Caki2 (cell line): ENCODE measurements around the gene IDUA. TPM values are rescaled to one million over a fixed set of nuclear protein-coding genes. Genes with fewer than 3 reads are reported as not detected.

ENCODE experiments used
- DNase-seq: peaks from one replicate; pipeline ENCODE4 v3.0.0-alpha.2; 2015; ENCODE audit warnings: low read depth
- in situ Hi-C: cut with HindIII; loops from 2 replicates; pipeline ENCODE4 v1.10.0; 2016; ENCODE audit warnings: low sequenced_read_pairs, low pct_unique_long_range_greater_than_20kb, mixed read lengths
- total RNA-seq: library from RNA; depleted of rRNA; stranded (reverse); fragments of >200 nt; shearing (Covaris generic); gene quantifications from 2 replicates; pipeline ENCODE4 v1.2.3, GENCODE V29; 2014; ENCODE audit warnings: low replicate concordance

Gene IDUA
- total RNA-seq, 1 experiment from 2014 or later: 6.7 TPM

DNA sequence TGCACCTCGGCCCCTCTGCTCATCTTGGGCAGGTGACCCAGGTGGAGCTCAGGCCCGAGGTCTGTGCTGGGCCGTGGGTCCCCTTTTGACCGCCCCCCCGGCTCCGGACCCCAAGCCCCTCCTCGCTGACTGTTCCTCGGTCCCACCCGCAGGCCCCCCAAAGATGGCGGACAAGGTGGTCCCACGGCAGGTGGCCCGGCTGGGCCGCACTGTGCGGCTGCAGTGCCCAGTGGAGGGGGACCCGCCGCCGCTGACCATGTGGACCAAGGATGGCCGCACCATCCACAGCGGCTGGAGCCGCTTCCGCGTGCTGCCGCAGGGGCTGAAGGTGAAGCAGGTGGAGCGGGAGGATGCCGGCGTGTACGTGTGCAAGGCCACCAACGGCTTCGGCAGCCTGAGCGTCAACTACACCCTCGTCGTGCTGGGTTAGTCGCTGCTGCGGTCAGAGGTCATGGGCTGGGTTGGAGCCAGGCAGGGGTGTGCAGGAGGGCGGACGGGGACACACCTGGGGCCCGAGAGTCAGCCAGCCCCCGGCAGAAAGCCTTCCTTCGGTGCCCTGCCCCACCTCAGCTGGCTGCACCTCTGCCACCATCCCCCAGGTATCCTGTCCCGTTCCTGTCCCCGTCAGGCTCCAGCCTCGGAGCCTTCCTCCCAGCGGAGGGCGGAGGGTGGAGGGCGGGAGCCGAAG, 35.4 kb downstream of the IDUA start:
- DNase-seq: no peak
- in situ Hi-C loops: no loop called here

DNA sequence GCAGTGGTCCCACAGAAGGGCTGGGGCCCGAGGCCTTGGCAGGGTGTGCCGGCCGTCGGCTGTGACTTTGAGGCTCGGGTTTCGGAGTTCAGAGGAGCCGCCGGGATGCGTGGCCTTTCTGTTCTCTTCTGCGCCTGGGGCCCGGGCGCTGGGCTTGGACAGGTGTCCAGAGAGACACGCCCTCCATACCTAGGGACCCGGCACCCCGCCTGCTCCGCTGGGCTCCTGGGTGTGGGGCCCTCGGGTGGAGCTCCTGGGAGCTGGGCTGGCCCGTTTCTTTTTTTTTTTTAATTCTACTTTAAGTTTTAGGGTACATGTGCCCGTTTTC, 35.9 kb downstream of the IDUA start:
- in situ Hi-C loops: no loop called here
- no peak for DNase-seq

DNA sequence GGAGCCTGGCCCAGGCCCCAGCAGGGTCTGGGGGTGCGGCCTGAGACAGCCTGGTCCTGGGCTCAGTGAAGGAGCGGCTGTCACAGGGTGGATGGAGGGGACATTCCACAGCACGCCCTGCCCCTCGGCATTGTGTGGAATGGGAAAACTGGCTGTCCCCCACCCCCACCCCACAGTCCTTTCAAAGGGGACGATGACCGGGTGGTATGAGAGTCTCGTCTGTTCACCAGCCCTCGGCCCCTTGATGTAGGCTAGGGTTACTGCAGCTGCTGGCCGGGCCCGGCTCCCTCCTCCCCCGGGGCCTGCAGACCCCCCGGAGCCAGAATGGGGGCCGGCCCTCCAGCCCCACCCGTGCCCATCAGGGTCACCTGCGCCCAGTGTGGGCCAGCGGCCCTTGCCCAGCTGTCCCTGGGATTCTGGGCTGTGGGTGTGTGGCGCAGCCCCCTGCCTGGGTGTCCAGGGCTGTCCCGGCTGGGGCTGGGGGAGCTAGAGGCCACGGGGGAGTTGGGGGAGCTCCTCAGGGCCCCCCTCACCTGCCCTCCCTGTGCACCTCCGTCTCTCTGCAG, 36.3 kb downstream of the IDUA start:
- in situ Hi-C loops: no loop called here
- DNase-seq: no peak

DNA sequence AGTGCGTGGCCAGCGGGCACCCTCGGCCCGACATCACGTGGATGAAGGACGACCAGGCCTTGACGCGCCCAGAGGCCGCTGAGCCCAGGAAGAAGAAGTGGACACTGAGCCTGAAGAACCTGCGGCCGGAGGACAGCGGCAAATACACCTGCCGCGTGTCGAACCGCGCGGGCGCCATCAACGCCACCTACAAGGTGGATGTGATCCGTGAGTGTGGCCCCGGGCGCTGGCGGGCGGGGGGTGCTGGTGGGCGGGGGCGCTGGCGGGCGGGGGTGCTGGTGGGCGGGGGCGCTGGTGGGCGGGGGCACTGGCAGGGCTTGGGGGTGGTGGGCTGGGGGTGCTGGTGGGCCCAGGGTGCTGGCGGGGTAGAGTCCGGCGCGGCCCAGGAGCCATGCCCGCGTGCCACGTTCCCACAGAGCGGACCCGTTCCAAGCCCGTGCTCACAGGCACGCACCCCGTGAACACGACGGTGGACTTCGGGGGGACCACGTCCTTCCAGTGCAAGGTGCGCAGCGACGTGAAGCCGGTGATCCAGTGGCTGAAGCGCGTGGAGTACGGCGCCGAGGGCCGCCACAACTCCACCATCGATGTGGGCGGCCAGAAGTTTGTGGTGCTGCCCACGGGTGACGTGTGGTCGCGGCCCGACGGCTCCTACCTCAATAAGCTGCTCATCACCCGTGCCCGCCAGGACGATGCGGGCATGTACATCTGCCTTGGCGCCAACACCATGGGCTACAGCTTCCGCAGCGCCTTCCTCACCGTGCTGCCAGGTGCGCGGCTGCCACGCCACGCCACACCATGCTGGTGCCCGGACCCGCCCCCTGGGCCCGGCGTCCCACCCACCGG, 37.3 kb downstream of the IDUA start:
- no peak for DNase-seq
- in situ Hi-C loops: no loop called here

DNA sequence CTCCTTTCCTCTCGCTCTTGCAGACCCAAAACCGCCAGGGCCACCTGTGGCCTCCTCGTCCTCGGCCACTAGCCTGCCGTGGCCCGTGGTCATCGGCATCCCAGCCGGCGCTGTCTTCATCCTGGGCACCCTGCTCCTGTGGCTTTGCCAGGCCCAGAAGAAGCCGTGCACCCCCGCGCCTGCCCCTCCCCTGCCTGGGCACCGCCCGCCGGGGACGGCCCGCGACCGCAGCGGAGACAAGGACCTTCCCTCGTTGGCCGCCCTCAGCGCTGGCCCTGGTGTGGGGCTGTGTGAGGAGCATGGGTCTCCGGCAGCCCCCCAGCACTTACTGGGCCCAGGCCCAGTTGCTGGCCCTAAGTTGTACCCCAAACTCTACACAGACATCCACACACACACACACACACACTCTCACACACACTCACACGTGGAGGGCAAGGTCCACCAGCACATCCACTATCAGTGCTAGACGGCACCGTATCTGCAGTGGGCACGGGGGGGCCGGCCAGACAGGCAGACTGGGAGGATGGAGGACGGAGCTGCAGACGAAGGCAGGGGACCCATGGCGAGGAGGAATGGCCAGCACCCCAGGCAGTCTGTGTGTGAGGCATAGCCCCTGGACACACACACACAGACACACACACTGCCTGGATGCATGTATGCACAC, 38.2 kb downstream of the IDUA start:
- DNase-seq: no peak
- in situ Hi-C loops: no loop called here

DNA sequence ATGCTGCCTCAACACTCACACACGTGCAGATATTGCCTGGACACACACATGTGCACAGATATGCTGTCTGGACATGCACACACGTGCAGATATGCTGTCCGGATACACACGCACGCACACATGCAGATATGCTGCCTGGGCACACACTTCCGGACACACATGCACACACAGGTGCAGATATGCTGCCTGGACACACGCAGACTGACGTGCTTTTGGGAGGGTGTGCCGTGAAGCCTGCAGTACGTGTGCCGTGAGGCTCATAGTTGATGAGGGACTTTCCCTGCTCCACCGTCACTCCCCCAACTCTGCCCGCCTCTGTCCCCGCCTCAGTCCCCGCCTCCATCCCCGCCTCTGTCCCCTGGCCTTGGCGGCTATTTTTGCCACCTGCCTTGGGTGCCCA, 39.3 kb downstream of the IDUA start:
- peak; percentile 64 for DNase-seq
- in situ Hi-C loops: no loop called here

DNA sequence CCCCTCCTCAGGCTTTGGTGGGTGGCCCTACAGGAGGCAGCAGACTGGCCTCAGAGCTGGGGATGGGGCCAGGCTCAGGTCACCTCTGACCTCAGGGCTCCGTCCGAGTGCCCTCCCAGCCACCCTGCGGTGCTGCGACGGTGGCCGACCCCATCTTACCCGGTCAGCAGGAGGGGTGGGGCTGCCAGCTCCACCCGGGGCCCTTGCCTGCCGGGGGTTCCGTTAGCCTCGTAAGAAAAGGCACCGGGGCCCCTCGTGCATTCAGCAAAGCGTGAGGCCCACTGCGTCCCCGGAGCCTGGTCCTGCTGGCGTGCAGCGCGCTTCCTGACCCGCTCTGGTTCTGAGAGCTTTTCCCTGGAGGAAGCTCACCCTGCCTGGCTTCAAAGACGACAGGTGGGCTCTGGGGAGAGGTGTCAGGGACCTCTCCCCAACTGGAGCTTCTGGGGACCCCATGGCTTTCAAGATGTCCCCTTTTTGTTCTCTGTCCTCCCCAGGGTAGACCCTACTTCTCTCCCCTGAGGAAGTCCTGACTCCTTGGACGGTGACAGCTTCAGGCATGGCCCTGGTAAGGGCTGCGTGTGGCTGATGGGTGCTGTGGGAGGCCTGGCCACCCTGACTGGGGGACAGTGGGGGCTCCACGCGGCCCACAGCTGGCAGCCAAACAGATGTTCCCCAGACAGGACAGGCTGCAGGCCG, 40.5 kb downstream of the IDUA start:
- in situ Hi-C loops: no loop called here
- no peak for DNase-seq

DNA sequence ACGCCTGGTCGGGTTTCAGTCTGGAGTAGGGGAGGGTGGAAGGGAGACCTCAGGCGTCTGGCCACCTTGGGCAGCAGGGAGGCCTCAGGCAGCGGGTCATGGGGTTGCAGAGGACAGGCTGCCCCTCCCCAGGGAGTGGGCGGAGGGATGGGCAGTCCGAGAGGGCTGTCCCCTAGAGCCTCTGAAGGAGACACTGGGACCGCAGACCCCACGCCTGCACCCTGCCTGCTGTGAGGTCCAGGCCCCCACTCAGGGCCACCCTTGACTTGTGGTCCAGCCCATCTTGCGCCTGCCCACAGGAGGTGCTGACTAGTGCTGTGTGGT, 41.0 kb downstream of the IDUA start:
- in situ Hi-C loops: no loop called here
- no peak for DNase-seq

DNA sequence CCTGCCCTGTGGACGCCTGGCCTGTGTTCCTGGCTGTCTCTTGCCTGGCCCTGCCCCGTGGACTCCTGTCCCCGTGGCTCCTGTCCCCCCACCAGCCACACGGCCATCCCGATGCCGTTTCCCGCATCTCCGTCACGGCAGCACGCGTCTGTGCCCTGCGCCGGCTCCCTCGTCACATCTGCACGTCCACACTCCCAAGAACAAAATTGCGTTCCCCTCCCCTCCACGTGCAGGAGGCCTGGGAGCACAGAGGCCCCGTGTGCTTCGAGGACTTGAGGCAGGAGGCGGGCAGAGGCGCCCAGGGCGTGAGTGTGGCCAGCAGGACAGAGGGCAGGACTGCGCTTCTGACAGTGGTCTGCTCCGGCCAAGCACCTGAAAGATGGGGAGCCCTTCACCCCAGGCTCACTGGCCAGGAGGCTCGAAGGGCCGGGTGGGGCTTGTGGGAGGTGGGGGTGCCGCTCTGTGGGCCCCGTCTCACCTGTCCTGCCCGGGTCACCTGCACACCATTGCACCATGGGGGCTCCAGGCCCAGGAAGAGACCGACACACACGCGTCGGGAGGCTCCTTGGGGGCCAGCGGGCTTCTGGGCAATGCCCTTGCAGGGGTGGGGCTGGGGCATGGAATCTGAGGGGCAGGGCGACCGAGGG, 41.9 kb downstream of the IDUA start:
- DNase-seq: no peak

DNA sequence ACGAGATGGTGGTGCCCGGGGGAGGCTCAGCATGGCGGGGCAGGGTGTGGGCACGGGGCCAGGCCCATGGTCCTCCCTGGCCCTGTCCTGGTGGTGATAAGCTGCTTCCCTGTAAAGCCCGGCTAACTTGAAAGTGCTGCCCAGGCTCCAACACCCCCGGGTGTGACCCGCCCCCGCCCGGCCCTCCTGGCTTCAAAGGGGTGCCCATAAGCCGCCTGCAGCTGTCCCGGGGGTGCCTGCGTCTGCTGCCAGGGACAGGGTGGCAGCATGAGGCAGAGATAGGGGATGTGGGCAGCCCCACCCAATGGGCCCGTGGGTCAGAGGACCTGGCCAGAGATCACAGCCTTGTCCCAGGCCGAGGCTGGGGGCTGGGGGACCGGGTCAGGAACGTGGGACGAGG, 42.7 kb downstream of the IDUA start:
- in situ Hi-C loops: no loop called here
- DNase-seq: no peak

More for the DNA sequence above, 41.9 kb downstream of the IDUA start:
- in situ Hi-C loops: no loop called here

DNA sequence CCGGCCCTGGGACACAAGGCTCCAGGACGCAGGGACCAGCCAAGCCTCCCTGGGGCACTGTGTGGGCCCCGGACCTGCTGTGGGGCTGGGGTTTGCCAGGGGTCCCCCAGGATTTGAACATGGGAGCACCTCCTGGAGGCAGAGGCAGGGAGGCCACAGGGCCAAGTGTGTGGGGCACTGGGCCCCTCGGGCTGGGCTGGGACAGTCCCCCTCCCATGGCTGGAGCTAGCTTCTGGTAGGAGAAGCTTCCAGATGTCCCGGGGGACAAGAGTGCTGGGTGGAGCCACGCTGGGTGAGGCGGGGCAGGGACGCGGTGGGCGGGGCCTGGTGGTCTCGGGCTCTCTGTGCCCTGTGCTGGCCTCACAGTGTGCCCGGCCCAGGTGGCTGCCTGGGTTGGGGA, 43.2 kb downstream of the IDUA start:
- in situ Hi-C loops: no loop called here
- DNase-seq: no peak

DNA sequence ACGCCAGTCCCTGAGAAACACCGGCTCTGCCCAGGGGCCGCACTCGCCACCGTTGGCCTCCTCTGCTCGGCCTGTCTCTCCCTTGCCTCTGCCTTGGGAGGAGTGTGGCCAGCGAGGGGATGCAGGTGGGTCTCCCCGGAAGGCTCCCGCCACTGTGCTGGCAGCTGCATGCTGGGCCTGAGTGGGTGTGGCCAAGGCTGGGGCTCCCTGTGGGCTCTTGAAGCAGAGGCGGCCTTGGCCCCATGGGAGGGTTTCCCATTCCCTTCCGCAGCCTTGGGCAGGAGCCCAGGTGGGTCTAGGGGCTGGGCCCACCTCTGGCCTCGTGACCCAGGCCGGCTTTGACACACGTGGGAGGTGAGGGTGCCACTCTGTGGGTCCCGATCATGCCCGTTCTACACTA, 43.7 kb downstream of the IDUA start:
- in situ Hi-C loops: no loop called here
- no peak for DNase-seq

DNA sequence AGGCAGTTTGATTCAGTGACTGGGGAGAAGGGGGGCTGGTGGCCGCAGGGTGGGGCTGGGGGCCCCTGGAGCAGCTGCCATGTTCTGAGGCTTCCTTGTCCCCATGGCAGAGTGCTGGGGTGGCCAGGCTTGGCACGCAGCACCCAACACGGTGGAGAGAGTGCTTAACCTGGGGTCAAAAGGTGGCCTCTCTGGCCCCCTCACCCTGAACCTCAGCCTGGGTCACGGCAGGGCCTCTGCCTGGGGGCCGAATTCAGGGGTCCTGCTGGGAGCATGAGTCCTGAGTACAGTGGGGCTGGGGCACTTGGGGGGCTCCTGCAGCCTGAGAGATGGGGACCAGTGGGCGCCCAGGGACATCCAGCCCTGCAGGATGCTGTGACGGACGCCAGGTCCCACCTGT, 44.5 kb downstream of the IDUA start:
- in situ Hi-C loops: no loop called here
- DNase-seq: no peak

DNA sequence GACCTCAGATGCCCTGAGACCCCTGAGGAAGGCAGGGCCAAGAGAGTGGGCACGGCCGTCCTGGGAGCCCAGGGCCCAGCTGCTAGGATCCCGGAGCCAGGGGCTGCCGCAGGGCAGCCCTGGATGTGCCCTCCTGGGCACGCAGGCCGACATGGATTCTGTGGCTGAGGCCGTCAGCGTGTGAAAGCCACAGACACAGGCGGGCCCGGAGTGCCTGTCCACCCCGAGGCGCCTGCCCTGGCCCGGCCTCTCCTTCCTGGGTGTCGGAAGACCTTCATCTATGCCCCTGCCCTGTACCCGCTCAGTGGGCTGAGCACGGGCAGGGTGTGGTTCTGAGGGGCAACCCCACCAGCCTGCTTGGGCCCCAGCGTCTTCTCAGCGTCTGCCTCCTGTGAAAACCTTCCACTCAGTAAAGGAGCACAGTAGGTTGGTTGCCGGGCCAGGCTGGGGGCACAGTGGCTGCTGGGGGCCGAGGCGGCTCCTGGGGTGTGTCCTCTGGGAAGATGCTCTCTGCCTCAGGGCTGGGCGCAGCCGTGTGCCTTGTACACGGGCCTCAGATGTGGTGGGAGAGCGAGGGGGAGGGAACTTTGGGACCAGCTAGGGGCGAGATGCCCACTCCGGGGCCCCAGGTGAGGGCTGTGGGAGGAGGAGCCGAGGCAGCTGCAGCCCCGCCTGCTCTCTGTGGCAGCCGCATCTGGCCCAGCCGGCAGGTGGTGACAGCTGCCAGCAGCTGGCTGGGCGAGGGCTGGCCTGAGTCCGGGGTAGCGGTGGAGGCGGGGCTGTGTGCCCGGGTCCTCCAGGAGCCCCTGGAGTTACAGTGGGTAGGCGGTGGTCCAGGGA, 45.3 kb downstream of the IDUA start:
- in situ Hi-C loops: no loop called here
- no peak for DNase-seq

DNA sequence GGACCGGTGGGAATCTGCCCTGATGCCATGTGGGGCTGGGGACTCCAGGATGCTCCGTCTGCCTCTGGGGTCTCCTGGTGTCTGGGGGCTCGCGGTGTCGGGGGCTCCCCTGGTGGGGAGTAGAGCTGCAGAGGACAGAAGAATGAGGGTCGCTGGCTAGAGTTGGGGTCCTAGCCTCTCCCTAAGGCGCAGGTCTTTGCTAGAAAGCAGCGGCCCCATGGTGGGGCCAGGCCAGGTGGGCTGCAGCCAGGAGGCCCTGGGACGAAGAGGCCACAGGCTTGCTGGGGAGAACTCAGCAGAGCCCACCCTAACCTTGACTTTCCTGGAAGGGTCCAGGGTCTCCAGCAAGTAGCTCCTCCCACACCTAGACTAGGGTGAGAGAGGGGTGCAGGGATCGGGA, 46.0 kb downstream of the IDUA start:
- in situ Hi-C loops: no loop called here

DNA sequence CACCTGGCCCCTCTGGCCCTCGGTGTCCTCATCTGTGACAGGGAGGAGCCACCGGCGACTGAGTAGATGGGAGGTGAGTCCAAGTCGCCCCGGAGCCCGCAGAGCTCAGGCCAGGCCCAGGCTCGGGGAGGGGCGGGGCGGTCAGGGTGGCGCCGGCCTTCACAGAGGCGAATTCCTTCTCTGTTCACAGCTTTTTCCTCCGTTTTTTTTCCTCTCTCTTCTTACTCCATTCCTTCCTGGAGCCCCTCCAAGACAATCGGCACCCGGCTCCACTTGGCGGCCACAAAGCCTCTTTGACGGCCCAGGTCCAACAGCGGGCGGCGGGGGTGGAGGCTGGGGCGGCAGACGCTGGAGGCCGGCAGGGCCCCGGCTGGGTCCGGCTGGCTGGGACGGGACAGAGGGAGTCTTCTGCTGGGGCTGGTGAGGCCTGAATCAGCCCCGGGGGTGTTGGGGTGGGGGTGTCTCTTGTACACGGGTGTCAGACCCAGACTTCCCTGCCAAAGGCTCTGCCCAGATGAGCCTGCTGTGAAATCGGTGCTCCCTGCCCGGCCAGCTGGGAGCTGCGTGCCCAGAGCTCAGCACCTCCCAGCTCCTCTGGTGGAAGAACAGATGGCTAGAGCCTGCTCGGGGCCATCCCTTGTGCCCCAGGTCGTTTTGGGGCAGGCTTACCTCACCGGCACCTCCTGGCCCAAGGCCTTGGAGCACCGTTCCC, 47.2 kb downstream of the IDUA start:
- in situ Hi-C loops: no loop called here
- no peak for DNase-seq

More for the DNA sequence above, 46.0 kb downstream of the IDUA start:
- DNase-seq: no peak

DNA sequence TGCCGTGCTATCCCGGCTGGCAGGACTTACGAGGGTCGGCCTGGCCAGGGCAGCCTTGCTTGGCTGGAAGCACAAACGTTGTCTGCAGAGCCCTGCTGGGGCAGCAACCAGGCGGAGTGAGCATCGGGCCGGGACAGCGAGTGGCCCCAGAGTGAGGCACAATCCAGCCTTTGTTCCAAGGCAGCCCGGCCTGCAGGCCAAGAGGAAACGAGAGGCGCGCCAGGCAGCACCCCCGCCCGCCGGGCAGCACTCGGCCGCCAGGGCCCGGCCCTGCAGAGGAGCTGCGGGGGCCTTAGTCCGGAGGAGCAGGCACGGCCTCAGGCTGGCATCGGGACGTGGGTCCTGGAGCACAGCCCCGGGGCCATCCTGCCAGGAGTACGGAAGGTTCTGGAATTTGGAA, 48.7 kb downstream of the IDUA start:
- in situ Hi-C loops: no loop called here

More for the DNA sequence above, 48.7 kb downstream of the IDUA start:
- DNase-seq: no peak
